ENCODE data around the gene SNU13.
A peak's percentile ranks its signal among the peaks of the same experiment; 100 is the strongest.
"Not testable (repeated sequence)": the region's sequence is repeated elsewhere in the genome, so short reads cannot be mapped to it uniquely, and the experiment has no call there.

SNU13 gene

DNA sequence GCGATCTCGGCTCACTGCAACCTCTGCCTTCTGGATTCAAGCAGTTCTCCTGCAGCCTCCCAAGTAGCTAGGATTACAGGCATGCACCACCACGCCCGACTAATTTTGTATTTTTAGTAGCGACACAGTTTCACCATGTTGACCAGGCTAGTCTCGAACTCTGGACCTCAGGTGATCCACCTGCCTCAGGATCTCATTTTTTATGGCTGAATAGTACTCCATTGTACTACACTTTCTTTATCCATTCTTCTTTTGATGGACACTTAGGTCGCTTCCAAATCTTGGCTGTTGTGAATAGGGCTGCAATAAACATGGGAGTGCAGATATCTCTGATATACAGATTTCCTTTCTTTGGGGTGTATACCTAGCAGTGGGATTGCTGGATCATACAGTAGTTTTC is 46.8 kb downstream of the SNU13 start:
- DNase-seq (ENCODE audit: low spot score): no peak

DNA sequence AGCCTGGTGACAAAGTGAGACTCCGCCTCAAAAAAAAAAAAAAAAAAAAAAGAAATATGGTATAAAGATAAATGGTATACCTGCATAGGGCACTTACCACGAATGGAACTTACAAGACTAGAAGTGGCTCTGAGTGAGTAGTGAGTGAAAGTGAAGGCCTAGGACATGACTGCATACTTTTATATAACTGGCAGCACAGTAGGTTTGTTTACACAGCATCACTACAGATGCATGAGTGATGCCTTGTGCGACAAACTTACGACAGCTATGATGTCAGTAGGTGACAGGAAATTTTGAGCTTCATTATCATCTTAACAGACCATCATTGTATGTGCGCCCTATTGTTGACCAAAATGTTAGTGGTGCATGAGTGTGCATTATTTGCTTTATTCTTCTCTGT is 49.9 kb downstream of the SNU13 start:
- no peak for DNase-seq (ENCODE audit: low spot score)

DNA sequence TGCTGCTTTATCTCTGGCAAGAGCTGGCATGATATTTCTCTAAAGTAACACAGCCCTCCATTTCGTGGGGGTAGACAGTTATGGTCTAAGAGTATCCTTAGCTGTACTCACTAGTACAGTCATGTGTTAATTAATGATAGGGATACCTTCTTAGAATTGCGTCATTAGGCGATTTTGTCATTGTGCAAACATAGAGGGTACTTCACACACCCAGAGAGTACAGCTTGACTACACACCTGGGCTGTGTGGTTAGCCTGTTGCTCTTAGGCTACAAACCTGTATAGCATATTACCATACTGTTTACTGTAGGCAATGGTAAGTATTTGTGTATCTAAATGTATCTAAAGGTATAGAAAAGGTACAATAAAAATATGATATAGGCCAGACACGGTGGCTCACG is 50.5 kb downstream of the SNU13 start:
- peak; percentile 73 for DNase-seq (ENCODE audit: low spot score)

DNA sequence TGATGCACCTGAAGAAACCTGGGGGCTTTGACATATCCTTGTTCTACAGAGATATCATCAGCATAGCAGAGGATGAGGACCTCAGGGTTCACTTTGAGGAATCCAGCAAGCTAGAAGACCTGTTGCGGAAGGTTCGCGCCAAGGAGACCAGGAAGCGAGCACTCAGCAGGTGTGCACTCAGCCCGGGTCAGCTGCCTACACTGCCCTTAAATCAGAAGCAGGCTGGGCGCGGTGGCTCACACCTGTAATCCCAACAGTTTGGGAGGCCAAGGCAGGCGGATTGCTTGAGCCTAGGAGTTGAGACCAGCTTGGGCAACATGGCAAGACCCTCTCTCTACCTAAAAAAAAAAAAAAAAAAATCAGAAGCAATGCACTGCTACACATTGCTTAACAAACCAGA is 51.0 kb downstream of the SNU13 start:
- DNase-seq (ENCODE audit: low spot score): not testable (repeated sequence)

DNA sequence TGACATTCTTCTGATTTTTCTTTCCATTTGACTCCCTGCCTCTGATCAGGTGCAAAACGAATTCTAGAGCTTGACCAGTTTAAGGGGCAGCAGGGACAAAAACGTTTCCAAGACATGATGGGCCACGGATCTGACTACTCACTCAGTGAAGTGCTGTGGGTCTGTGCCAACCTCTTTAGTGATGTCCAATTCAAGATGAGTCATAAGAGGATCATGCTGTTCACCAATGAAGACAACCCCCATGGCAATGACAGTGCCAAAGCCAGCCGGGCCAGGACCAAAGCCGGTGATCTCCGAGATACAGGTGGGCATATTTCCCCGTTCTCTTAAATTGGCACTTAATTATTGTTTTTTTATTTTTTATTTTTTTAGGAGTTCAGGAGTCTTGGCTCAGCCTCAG is 52.2 kb downstream of the SNU13 start:
- peak; percentile 38 for DNase-seq (ENCODE audit: low spot score)

DNA sequence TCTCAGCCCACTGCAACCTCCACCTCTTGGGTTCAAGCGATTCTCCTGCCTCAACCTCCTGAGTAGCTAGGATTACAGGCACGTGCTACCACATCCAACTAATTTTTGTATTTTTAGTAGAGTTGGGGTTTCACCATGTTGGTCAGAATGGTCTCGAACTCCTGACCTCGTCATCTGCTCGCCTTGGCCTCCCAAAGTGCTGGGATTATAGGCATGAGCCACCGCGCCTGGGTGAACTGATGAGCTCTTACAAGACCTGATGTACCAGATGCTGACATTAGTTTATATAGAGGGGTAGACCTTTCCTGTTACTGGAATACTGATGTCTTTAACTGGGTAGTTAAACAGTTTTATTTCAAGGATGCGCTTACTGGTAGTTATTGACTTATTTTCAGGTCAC is 54.1 kb downstream of the SNU13 start:
- not testable (repeated sequence) for DNase-seq (ENCODE audit: low spot score)

DNA sequence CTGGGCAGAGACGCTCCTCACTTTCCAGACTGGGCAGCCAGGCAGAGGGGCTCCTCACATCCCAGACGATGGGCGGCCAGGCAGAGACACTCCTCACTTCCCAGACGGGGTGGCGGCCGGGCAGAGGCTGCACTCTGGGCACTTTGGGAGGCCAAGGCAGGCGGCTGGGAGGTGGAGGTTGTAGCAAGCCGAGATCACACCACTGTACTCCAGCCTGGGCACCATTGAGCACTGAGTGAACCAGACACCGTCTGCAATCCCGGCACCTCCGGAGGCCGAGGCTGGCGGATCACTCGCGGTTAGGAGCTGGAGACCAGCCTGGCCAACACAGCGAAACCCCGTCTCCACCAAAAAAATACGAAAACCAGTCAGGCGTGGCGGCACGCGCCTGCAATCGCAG is 57.1 kb downstream of the SNU13 start:
- DNase-seq (ENCODE audit: low spot score): not testable (repeated sequence)

DNA sequence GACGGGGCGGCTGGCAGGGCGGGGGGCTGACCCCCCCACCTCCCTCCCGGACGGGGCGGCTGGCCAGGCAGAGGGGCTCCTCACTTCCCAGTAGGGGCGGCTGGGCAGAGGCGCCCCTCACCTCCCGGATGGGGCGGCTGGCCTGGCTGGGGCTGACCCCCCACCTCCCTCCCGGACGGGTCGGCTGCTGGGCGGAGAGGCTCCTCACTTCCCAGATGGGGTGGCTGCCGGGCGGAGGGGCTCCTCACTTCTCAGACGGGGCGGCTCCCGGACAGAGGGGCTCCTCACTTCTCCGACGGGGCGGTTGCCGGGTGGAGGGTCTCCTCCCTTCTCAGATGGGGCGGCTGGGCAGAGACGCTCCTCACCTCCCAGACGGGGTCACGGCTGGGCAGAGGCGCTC is 57.6 kb downstream of the SNU13 start:
- not testable (repeated sequence) for DNase-seq (ENCODE audit: low spot score)

DNA sequence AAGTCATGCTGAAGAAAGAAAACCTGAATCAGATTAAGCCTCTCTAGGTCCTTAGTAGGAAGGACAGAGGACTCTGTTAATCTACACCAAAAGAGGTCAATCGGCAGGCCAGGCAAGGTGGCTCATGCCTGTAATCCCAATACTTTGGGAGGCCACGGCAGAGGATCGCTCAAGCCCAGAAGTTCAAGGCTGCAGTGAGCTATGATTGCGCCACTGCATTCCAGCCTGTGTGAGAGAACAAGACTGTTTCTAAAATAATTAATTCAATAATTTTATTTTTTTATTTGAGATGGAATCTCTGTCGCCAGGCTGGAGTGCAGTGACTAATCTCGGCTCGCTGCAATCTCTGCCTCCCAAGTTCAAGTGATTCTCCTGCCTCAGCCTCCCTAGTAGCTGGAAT is 63.1 kb downstream of the SNU13 start:
- no peak for DNase-seq (ENCODE audit: low spot score)

All from kidney tubule cell (primary cell).